Vagina (tissue), 2 donors: ENCODE measurements around the gene NGEF.

Experiments used
- CTCF ChIP-seq, 3 experiments: fragments of 450-650 bp in 2 of 3; fragments of 200-600 bp in 1 of 3; sonication (generic) in 1 of 3; IDR thresholded peaks; one replicate each; pipeline ENCODE4 v1.5.1; 2017 to 2019; ENCODE audit warnings: antibody characterized with exemption in 3 of 3, mild to moderate bottlenecking in 2 of 3, moderate library complexity in 2 of 3
- POLR2A ChIP-seq, 2 donors: fragments of 450-650 bp; IDR thresholded peaks; one replicate each; pipeline ENCODE4 v1.6.1; 2017; ENCODE audit warnings: antibody characterized with exemption in 2 of 2, mild to moderate bottlenecking in 2 of 2, moderate library complexity in 2 of 2

- TF ChIP-seq CTCF (IDR thresholded peaks at IDR 0.05): no peak
- TF ChIP-seq POLR2A (IDR thresholded peaks at IDR 0.05): no peak
These were observed 34.6 kb upstream of the NGEF start for GRCh38 chr2:233047667-233048066.
